Mammary epithelial cell (primary cell): ENCODE data around the gene PTPRU.

Experiments
- CTCF ChIP-seq, 2 donors: IDR thresholded peaks in 1 of 2; conservative IDR thresholded peaks in 1 of 2; 2 replicates each; pipeline ENCODE4 v1.5.1; 2011 to 2012; ENCODE audit warnings: inconsistent platforms in 2 of 2, low read length in 2 of 2, mild to moderate bottlenecking in 2 of 2, control low read depth in 1 of 2, low read depth in 1 of 2; ENCODE audit not compliant: insufficient read depth in 1 of 2; ENCODE audit errors: extremely low read depth in 1 of 2
- EZH2 ChIP-seq: IDR thresholded peaks from 2 replicates; pipeline ENCODE4 v1.6.1; 2012; ENCODE audit warnings: low read length, inconsistent platforms, borderline replicate concordance

- TF ChIP-seq CTCF (conservative IDR thresholded peaks at IDR 0.05 in 1 of 2, IDR thresholded peaks at IDR 0.05 in 1 of 2; ENCODE audit: extremely low read depth in 1 of 2, insufficient read depth in 1 of 2, low read depth in 1 of 2, low read length in 2 of 2) (no peak), EZH2 (no peak)
Measured at GRCh38 chr1:29239142-29239541, 2.8 kb downstream of the PTPRU start.
